ENCODE measurements around the gene DHX34.
A peak's percentile ranks its signal among the peaks of the same experiment; 100 is the strongest.
"Not testable (repeated sequence)": the region's sequence is repeated elsewhere in the genome, so short reads cannot be mapped to it uniquely, and the experiment has no call there.

Gene DHX34, protein sequence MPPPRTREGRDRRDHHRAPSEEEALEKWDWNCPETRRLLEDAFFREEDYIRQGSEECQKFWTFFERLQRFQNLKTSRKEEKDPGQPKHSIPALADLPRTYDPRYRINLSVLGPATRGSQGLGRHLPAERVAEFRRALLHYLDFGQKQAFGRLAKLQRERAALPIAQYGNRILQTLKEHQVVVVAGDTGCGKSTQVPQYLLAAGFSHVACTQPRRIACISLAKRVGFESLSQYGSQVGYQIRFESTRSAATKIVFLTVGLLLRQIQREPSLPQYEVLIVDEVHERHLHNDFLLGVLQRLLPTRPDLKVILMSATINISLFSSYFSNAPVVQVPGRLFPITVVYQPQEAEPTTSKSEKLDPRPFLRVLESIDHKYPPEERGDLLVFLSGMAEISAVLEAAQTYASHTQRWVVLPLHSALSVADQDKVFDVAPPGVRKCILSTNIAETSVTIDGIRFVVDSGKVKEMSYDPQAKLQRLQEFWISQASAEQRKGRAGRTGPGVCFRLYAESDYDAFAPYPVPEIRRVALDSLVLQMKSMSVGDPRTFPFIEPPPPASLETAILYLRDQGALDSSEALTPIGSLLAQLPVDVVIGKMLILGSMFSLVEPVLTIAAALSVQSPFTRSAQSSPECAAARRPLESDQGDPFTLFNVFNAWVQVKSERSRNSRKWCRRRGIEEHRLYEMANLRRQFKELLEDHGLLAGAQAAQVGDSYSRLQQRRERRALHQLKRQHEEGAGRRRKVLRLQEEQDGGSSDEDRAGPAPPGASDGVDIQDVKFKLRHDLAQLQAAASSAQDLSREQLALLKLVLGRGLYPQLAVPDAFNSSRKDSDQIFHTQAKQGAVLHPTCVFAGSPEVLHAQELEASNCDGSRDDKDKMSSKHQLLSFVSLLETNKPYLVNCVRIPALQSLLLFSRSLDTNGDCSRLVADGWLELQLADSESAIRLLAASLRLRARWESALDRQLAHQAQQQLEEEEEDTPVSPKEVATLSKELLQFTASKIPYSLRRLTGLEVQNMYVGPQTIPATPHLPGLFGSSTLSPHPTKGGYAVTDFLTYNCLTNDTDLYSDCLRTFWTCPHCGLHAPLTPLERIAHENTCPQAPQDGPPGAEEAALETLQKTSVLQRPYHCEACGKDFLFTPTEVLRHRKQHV

DNA sequence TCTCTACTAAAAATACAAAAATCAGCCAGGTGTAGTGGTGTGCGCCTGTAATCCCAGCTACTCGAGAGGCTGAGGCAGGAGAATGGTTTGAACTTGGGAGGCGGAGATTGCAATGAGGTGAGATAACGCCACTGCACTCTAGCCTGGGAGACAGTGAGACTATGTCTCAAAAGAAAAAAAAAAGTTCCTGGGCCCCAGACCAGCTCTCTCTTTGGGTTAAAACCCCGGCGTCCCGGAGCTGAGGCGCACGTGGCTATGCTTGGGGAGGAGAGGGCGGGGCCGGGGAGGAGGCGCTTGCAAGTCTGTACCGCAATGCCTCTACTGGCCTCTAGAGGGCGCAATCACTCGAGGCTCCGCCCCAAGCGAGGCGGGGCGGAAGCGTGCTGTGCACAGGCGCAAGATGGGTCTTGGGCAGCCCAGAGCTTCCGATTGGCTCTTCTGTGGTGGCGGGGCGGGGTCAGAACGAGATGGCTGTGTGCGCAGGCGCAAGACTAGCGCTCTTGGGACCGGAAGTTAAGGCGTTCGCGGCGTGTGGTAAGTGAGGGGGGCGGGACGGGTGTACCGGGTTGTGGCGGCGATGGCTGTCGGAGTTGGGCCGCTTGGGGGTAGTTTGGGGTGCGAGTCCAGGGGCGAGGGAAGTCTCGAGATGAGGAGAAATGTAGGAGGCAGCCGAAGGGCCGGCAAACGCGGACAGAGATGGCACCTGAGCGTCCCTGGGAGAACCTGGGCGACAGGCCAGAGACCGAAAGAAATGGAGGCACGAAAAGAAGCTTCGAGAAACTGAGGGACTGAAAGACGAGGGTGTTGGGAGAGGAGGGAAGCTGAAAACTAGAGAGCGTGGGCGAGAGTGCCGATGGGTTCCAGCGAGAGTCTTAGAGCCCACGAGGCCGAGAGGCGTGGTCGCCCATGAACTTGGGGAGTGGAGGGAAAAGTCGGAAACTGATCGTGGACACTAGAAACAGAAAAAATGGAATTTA, at the start of gene DHX34:
DHX34 (plus strand) TSS at position 497 of the 977 bp plus-strand sequence. CDS start 3,716 bp downstream, outside the sequence.
- peak; percentile 98 for DNase-seq (ENCODE audit: low read depth)

- DNase-seq (ENCODE audit: low read depth) = not testable (repeated sequence)
Observed at GRCh38 chr19:47300867-47301266, 48.2 kb upstream of the DHX34 start.

DNA sequence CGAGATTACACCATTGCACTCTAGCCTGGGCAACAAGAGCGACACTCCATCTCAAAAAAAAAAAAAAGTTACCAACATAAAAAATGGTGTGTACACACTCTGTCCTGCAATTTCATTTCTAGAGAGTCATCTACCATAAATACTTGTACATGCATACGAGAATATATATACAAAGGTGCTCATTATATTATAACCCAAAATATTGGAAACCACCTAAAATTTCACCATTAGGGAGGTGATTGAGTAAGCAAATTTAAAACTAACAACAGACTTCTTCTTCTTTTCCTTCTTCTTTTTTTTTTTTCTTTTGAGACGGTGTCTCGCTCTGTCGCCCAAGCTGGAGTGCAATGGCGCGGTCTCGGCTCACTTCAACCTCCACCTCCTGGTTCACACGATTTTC, 46.9 kb upstream of the DHX34 start:
- DNase-seq (ENCODE audit: low read depth) = no peak

GRCh38 chr19:47303966-47304365, 45.1 kb upstream of the DHX34 start:
- no peak for DNase-seq (ENCODE audit: low read depth)

DNA sequence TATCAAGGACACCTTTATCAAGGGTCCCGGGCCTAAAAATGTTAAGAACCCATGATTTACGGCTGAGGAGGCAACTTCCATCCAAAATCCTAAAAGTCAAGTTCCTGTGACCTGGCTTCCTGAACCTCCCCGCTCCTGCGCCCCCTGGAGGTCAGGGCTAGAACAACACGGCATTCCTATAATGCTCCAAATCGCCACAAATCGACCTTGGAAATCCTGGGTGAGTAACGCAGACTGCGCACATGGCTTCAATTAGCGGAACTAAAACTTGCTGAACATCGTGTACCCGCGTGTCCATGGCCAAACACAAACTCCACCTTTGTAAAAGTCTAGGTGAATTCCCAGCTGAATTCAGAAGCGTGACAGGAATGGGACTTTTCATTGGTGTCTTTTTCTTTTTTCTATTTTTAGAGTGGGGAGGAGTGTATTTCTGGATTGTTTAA, 43.8 kb upstream of the DHX34 start:
- peak; percentile 87 for DNase-seq (ENCODE audit: low read depth)

- no peak for DNase-seq (ENCODE audit: low read depth)
Observed at GRCh38 chr19:47306303-47306702, 42.8 kb upstream of the DHX34 start.

GRCh38 chr19:47309038-47309437, 40.1 kb upstream of the DHX34 start:
- DNase-seq (ENCODE audit: low read depth) = no peak

GRCh38 chr19:47309608-47310007, 39.5 kb upstream of the DHX34 start, which contains the start of gene C5AR1:
Gene C5AR1 (plus strand): TSS chr19:47309861. CDS start chr19:47309896, 35 bp downstream.
- peak; percentile 18 for DNase-seq (ENCODE audit: low read depth)

DNA sequence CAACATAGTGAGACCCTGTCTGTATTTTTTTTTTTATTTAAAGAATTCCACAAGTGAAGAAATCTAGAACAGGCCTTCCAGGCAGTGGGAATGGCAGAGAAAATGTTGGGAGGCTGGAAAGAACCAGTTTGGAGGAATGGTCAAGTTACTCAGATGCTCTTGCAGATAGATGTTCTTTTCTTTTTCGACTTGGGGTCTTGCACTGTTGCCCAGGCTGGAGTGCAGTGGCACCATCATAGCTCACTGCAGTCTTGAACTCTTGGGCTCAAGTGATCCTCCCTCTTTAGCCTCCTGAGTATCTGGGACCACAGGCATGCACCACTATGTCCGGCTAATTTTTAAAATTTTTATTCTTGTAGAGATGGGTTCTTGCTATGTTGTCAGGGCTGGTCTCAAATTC, 38.8 kb upstream of the DHX34 start:
- no peak for DNase-seq (ENCODE audit: low read depth)

GRCh38 chr19:47310819-47311218, 38.3 kb upstream of the DHX34 start:
- DNase-seq (ENCODE audit: low read depth) = peak; percentile 30

- no peak for DNase-seq (ENCODE audit: low read depth)
Observed at GRCh38 chr19:47312366-47313006, 36.6 kb upstream of the DHX34 start.

DNA sequence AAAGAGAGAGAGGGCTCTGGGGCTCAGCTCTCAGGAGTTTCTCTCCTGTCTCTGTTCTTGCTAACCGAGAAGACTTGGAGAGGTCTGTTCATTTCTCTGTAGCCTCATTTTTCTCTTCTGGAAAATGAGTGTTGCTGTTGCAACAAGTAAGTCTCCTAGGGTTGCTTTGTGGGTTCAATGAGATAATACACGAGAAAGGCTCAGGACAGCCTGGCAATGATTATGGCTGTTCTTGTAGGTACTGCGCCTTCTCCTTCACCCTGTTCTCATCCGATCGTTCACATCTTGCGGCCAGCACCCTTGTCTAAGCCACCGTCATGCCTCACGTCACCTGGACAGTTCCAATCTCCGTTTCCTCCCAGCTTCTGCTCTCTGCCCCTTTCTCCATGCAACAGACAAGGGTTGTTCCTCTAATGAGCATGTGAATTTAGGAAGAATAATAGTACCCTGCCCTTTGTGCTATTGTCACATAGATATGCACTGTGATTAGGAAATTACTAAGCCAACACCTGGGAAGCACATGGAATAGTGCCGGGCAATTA, 35.3 kb upstream of the DHX34 start:
- DNase-seq (ENCODE audit: low read depth) = no peak

- peak; percentile 96 for DNase-seq (ENCODE audit: low read depth)
Observed at GRCh38 chr19:47315125-47315821, 33.8 kb upstream of the DHX34 start.

GRCh38 chr19:47316513-47316912, 32.6 kb upstream of the DHX34 start:
- no peak for DNase-seq (ENCODE audit: low read depth)

DNA sequence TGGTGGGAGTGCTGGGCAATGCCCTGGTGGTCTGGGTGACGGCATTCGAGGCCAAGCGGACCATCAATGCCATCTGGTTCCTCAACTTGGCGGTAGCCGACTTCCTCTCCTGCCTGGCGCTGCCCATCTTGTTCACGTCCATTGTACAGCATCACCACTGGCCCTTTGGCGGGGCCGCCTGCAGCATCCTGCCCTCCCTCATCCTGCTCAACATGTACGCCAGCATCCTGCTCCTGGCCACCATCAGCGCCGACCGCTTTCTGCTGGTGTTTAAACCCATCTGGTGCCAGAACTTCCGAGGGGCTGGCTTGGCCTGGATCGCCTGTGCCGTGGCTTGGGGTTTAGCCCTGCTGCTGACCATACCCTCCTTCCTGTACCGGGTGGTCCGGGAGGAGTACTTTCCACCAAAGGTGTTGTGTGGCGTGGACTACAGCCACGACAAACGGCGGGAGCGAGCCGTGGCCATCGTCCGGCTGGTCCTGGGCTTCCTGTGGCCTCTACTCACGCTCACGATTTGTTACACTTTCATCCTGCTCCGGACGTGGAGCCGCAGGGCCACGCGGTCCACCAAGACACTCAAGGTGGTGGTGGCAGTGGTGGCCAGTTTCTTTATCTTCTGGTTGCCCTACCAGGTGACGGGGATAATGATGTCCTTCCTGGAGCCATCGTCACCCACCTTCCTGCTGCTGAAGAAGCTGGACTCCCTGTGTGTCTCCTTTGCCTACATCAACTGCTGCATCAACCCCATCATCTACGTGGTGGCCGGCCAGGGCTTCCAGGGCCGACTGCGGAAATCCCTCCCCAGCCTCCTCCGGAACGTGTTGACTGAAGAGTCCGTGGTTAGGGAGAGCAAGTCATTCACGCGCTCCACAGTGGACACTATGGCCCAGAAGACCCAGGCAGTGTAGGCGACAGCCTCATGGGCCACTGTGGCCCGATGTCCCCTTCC, 28.9 kb upstream of the DHX34 start:
- DNase-seq (ENCODE audit: low read depth) = no peak

GRCh38 chr19:47321630-47322029, 27.5 kb upstream of the DHX34 start:
- DNase-seq (ENCODE audit: low read depth) = no peak

DNA sequence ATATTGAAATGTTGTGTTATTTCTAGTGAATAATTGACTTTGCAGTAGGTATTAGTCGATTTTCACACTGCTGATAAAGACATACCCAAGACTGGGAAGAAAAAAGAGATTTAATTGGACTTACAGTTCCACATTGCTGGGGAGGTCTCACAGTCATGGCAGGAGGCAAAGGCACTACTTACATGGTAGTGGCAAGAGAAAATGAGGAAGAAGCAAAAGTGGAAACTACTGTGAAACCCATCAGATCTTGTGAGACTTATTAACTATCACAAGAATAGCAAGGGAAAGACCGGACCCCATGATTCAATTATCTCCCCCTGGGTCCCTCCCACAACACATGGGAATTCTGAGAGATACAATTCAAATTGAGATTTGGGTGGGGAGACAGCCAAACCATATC, 27.1 kb upstream of the DHX34 start:
- no peak for DNase-seq (ENCODE audit: low read depth)

GRCh38 chr19:47323409-47323808, 25.7 kb upstream of the DHX34 start:
- no peak for DNase-seq (ENCODE audit: low read depth)
